ENCODE results near the gene PIAS1.
"Not testable (repeated sequence)": the region's sequence is repeated elsewhere in the genome, so short reads cannot be mapped to it uniquely, and the experiment has no call there.

Gene PIAS1

GRCh38 chr15:68225442-68225841 is 171.3 kb downstream of the PIAS1 start:
- H3K4me3 Mint-ChIP-seq, H3K27me3 Mint-ChIP-seq, ATAC-seq, H3K36me3 Mint-ChIP-seq, H3K9me3 Mint-ChIP-seq, H3K27ac Mint-ChIP-seq: not testable (repeated sequence)
- H3K4me1 Mint-ChIP-seq = peaks cover 50% of the 10 kb centered on the region

DNA sequence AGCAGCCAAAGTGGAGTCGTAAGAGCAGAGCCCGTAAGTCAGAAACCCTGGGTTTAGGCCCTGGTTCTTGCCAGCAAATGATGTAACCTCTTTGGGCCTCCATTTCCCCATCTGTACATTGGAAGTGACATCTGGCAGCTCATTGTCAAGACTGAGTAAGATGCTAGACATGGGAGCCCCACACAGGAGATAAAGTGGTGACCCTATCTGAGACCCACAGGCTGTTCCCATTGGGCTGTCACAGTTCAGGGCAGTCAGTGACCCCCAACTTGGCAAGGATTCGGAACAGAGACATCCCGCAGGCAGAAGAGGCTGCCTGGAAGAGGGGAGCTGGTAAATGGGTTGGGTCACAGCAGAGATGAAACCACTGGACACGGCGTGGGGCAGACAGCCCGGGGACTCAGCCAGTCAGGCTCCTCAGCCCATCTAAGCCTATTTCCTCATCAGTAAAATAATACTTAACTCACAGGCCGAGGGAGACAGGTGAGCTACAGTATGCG is 173.6 kb downstream of the PIAS1 start:
- ATAC-seq = no peak
- Mint-ChIP-seq H3K4me1 (peaks cover 60% of the 10 kb centered on the region), H3K36me3 (peaks cover 5% of the 10 kb centered on the region), H3K27ac (peak overlapping the region; percentile 46), H3K4me3 (peak overlapping the region; percentile 76), H3K27me3 (no peaks in the 10 kb centered on the region), H3K9me3 (no peaks in the 10 kb centered on the region)

DNA sequence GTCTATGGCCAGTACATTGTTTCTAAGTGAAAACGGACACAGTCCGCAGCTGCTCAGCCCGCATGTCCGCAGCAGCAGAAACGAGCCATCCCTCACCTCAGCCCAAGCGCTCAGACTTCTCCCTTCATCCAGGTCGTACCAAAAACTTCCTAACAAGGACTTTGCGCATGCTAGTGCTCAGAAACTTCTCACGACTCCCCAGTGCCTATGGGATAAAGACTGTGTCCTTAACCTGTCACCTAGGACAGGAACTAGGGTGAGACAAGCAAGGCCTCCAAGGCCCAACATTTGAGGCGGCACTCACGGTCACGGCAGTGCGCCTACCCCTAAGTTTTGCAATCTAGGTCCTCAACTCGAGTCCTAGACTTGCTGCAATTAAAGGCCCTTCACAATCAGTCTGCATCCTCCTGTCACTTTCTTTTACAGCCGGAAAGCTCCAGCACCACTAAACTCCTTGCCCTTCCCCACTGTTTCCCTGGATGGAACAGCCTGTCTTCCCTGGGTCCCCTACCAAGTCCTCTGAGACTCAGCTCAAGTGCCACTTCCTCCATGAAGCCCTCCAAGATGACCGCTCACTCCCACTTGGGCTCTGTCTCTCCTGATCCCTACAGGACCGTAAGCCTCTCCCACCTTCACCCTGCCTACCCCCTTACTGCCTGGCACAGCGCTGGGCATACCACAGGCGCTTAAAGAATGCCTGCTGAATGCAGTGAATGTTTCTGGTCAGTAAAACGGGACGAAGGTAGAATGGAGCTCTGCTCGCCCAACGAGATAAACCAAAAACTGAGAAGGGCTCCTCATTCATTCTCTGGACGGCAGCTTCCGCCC is 174.2 kb downstream of the PIAS1 start:
- Mint-ChIP-seq H3K4me1 (peaks cover 55% of the 10 kb centered on the region), H3K36me3 (no peaks in the 10 kb centered on the region), H3K27ac (peak overlapping the region; percentile 71), H3K9me3 (no peaks in the 10 kb centered on the region), H3K27me3 (peaks cover 2% of the 10 kb centered on the region), H3K4me3 (peak overlapping the region; percentile 76)
- no peak for ATAC-seq

DNA sequence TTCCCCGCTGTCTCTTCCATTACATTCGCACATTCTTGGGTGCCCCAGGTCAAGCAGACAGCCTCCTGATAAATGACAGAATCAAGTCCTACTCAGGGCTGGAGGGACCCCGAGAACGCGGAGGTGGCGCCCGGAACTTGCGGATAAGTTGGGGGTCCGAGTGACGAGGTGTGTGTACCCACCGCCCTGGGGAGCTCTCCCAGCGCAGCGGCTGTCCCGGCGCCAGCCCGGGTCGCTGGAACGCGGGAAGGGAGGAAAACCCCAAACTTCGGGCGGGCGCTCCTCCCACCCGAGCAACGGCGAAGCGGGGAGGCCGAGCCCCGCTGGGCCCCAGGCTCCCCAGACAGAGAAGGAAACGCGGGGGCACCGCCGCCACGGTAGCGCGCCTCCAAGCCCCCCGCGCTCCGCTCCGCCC is 174.9 kb downstream of the PIAS1 start:
- Mint-ChIP-seq H3K27me3 (peaks cover 8% of the 10 kb centered on the region), H3K4me1 (peaks cover 55% of the 10 kb centered on the region), H3K9me3 (no peaks in the 10 kb centered on the region), H3K27ac (peak overlapping the region; percentile 71), H3K36me3 (no peaks in the 10 kb centered on the region), H3K4me3 (peak overlapping the region; percentile 76)
- peak; percentile 0 for ATAC-seq

DNA sequence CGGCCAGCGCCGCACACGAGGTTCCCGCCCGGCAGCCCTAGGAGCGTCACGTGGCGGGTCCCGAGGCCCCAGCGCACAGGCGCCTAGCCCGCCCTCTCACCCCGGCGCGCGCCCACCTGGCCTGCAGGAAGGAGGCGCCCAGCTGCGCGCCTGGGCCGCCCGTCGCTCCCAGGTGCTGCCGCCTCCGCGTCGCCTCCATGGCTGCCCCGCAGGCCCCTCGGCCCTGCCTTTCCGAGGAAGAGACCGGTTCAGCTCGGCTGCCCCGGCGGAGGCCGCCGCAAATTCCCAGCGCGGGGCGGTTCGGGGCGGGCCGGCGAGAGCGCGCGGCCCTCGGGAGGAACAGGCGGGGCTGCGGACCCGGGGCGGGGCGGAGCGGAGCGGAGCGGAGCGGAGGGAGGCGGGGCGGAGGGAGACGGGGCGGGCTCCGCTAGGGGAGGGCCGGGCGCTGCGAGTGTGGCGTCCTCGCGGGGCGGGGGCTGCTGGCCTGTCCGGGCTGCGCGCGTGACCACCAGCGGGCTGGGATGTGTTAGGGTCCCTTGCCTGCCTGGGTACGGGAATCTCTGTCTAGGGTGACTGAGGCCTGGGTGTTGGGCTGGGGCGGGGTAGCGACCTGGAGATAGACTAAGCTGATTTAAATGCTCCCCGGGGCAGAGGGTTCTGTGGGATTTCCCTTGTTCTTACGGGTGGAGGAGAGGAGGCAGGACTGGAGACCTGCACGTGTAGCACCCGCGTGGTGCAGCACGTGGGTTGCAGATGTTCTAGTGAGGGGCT is 175.5 kb downstream of the PIAS1 start, which contains the start of gene CLN6:
Gene CLN6 (minus strand): TSS at position 343 of the 771 bp plus-strand sequence. CDS start 144 bp downstream, at position 199.
- peak within 1 kb of the TSS; percentile 83 for H3K4me3 Mint-ChIP-seq
- peaks cover 52% of the 10 kb centered on the region for H3K4me1 Mint-ChIP-seq

GRCh38 chr15:68230157-68231100 is 176.3 kb downstream of the PIAS1 start:
- H3K4me1 Mint-ChIP-seq = peaks cover 44% of the 10 kb centered on the region
- peaks cover 11% of the 10 kb centered on the region for H3K27me3 Mint-ChIP-seq
- H3K4me3 Mint-ChIP-seq = peak overlapping the region; percentile 83
- H3K36me3 Mint-ChIP-seq = no peaks in the 10 kb centered on the region
- no peaks in the 10 kb centered on the region for H3K9me3 Mint-ChIP-seq
- peak overlapping the region; percentile 71 for H3K27ac Mint-ChIP-seq
- ATAC-seq = no peak

More for the DNA sequence above, 175.5 kb downstream of the PIAS1 start, which contains the start of gene CLN6:
- Mint-ChIP-seq H3K27ac (peak within 1 kb of the TSS; percentile 71), H3K36me3 (no peaks in the 10 kb centered on the region), H3K27me3 (peaks cover 11% of the 10 kb centered on the region), H3K9me3 (no peaks in the 10 kb centered on the region)
- peak; percentile 93 for ATAC-seq

- no peaks in the 10 kb centered on the region for H3K36me3 Mint-ChIP-seq
- H3K4me1 Mint-ChIP-seq = peaks cover 40% of the 10 kb centered on the region
- ATAC-seq = no peak
- no peaks in the 10 kb centered on the region for H3K9me3 Mint-ChIP-seq
- peak overlapping the region; percentile 27 for H3K4me3 Mint-ChIP-seq
- peaks cover 11% of the 10 kb centered on the region for H3K27me3 Mint-ChIP-seq
- H3K27ac Mint-ChIP-seq = no peak overlapping the region
Measured at GRCh38 chr15:68231102-68231818, 177.1 kb downstream of the PIAS1 start.

DNA sequence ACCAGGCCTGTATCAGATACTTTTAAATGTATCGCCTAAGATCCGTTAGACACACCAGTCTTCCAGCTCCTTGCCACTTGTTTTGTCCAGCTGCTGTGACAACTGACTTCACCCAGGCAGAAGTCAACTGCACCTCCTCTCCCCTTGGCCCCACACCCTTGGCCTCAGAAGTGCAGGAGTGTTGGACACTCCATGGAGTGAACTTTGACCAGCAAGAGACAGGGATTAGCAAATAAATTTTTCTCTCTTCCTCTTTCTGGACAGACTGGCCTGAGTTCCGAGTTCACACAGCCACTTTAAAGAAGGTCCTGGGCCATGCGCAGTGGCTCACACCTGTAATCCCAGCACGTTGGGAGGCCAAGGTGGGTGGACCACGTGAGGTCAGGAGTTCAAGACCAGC is 178.3 kb downstream of the PIAS1 start:
- Mint-ChIP-seq H3K4me1 (peaks cover 34% of the 10 kb centered on the region), H3K27ac (no peak overlapping the region)

DNA sequence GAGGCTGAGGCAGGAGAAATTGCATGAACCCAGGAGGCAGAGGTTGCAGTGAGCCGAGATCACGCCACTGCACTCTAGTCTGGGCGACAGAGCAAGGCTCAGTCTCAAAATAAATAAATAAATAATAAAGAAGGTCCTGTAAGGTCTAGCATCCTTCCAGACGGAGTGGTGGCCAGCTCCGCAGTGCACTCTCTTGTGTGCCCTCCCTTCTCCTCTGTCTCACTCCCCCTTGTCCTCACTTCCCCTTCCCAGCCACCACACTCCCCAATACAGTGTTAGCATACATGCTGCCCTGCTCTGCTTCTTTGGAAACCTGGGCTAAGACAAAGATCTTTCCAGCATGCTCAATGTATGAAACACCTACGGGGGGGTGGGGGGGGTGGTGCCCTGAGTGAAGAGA is 178.8 kb downstream of the PIAS1 start:
- H3K4me3 Mint-ChIP-seq = no peak overlapping the region
- peaks cover 20% of the 10 kb centered on the region for H3K27me3 Mint-ChIP-seq
- H3K4me1 Mint-ChIP-seq = peaks cover 29% of the 10 kb centered on the region
- H3K27ac Mint-ChIP-seq = no peak overlapping the region
- H3K9me3 Mint-ChIP-seq = no peaks in the 10 kb centered on the region
- ATAC-seq = no peak
- H3K36me3 Mint-ChIP-seq = no peaks in the 10 kb centered on the region

More for the DNA sequence above, 178.3 kb downstream of the PIAS1 start:
- Mint-ChIP-seq H3K27me3 (peaks cover 15% of the 10 kb centered on the region), H3K9me3 (no peaks in the 10 kb centered on the region), H3K4me3 (no peak overlapping the region), H3K36me3 (no peaks in the 10 kb centered on the region)
- ATAC-seq = no peak

- Mint-ChIP-seq H3K4me1 (peaks cover 19% of the 10 kb centered on the region), H3K4me3 (no peak overlapping the region), H3K9me3 (no peaks in the 10 kb centered on the region), H3K27me3 (peaks cover 31% of the 10 kb centered on the region), H3K36me3 (no peaks in the 10 kb centered on the region), H3K27ac (no peak overlapping the region)
- no peak for ATAC-seq
Measured at GRCh38 chr15:68234060-68234459, 179.9 kb downstream of the PIAS1 start.

DNA sequence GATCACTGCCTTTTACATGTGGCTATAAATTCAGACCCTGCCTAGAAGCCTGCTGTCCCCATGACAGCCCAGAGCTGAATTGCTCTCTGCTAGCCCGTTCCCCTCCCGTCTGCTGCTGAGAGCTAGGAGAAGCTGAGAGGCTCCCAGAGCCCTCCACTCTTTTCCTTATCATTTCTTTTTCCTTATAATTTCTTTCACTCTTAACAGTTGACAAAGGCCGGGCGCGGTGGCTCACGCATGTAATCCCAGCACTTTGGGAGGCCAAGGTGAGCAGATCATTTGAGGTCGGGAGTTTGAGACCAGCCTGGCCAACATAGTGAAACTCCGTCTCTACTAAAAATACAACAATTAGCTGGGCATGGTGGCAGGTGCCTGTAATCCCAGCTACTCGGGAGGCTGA is 180.4 kb downstream of the PIAS1 start:
- peaks cover 19% of the 10 kb centered on the region for H3K4me1 Mint-ChIP-seq
- not testable (repeated sequence) for H3K36me3 Mint-ChIP-seq, H3K9me3 Mint-ChIP-seq, H3K27ac Mint-ChIP-seq, ATAC-seq, H3K4me3 Mint-ChIP-seq
- peaks cover 34% of the 10 kb centered on the region for H3K27me3 Mint-ChIP-seq

DNA sequence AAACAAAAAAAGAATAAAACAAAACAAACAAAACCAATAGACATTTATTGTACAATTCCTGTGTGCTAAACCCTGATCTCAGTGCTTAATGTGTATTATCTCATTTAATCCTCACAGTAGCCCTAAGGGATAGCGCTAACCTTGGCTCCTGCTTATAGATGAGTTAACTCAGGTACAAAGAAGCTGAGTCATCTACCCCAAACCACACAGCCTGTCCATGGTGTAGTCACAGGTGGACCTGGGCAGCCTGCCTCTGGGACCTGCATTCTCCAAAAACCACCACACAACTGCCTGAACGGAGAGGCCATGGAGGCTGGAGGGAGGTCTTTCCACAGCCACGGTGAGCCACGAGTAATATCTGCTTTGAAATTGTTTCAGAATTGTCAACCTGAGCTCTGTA is 180.9 kb downstream of the PIAS1 start:
- Mint-ChIP-seq H3K4me3 (no peak overlapping the region), H3K27ac (no peak overlapping the region), H3K9me3 (no peaks in the 10 kb centered on the region), H3K27me3 (peaks cover 39% of the 10 kb centered on the region), H3K4me1 (peaks cover 14% of the 10 kb centered on the region), H3K36me3 (no peaks in the 10 kb centered on the region)
- no peak for ATAC-seq

DNA sequence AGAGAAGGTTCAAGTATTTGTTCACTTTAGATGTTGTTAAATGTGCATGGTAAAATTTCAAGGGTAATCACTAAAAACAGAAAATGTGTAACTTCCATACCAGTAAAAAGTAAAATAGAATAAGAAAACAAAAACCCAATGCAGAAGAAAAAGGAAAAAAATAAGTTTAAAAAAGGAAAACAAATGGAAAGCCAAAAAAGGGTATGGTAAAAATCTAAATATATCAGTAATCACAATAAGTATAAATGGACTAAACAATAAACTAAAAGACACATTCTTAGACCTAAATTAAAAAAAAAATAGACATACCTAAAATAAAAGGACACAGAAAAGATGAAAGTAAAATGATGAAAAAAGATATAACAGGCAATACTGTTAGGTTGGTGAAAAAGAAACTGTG is 184.9 kb downstream of the PIAS1 start:
- Mint-ChIP-seq H3K4me3 (no peak overlapping the region), H3K27ac (no peak overlapping the region), H3K9me3 (peaks cover 6% of the 10 kb centered on the region), H3K4me1 (no peaks in the 10 kb centered on the region), H3K36me3 (no peaks in the 10 kb centered on the region), H3K27me3 (peaks cover 35% of the 10 kb centered on the region)
- no peak for ATAC-seq
